ENCODE data around the gene DPYD.

DNA sequence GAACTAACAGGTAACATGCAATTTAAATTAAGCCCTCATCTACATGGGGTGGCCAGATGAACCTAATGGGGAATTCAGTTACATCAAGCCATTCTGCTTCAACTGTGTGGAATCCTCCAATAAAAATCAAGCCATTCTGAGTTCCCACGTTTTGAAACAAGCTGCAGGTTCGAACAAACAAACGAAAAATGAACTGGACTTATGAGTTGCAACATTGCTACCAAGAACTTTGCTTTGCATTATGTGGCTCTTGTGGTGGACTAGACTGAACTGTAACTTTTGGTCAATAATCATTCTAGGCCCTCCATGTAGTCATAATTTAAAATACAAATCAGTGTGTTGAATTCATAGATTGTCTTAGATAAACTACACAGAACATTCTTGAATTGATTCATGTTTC, 682.0 kb downstream of the DPYD start:
- TF ChIP-seq, protein P1, sequence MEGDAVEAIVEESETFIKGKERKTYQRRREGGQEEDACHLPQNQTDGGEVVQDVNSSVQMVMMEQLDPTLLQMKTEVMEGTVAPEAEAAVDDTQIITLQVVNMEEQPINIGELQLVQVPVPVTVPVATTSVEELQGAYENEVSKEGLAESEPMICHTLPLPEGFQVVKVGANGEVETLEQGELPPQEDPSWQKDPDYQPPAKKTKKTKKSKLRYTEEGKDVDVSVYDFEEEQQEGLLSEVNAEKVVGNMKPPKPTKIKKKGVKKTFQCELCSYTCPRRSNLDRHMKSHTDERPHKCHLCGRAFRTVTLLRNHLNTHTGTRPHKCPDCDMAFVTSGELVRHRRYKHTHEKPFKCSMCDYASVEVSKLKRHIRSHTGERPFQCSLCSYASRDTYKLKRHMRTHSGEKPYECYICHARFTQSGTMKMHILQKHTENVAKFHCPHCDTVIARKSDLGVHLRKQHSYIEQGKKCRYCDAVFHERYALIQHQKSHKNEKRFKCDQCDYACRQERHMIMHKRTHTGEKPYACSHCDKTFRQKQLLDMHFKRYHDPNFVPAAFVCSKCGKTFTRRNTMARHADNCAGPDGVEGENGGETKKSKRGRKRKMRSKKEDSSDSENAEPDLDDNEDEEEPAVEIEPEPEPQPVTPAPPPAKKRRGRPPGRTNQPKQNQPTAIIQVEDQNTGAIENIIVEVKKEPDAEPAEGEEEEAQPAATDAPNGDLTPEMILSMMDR (IDR thresholded peaks at IDR 0.05) = no peak
- TF ChIP-seq NR1H2 (CRISPR knock-in tag; IDR thresholded peaks at IDR 0.05) = no peak
- no peak for TF ChIP-seq ZNF232 (CRISPR knock-in tag; IDR thresholded peaks at IDR 0.05)
- TF ChIP-seq, protein P2, sequence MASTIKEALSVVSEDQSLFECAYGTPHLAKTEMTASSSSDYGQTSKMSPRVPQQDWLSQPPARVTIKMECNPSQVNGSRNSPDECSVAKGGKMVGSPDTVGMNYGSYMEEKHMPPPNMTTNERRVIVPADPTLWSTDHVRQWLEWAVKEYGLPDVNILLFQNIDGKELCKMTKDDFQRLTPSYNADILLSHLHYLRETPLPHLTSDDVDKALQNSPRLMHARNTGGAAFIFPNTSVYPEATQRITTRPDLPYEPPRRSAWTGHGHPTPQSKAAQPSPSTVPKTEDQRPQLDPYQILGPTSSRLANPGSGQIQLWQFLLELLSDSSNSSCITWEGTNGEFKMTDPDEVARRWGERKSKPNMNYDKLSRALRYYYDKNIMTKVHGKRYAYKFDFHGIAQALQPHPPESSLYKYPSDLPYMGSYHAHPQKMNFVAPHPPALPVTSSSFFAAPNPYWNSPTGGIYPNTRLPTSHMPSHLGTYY (CRISPR knock-in tag; IDR thresholded peaks at IDR 0.05) = no peak
- no peak for TF ChIP-seq STAT6 (CRISPR knock-in tag; conservative IDR thresholded peaks at IDR 0.05; ENCODE audit: low read depth)
- TF ChIP-seq CREM (CRISPR knock-in tag; IDR thresholded peaks at IDR 0.05) = no peak
- TF ChIP-seq, protein P3, sequence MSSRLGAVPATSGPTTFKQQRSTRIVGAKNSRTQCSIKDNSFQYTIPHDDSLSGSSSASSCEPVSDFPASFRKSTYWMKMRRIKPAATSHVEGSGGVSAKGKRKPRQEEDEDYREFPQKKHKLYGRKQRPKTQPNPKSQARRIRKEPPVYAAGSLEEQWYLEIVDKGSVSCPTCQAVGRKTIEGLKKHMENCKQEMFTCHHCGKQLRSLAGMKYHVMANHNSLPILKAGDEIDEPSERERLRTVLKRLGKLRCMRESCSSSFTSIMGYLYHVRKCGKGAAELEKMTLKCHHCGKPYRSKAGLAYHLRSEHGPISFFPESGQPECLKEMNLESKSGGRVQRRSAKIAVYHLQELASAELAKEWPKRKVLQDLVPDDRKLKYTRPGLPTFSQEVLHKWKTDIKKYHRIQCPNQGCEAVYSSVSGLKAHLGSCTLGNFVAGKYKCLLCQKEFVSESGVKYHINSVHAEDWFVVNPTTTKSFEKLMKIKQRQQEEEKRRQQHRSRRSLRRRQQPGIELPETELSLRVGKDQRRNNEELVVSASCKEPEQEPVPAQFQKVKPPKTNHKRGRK (CRISPR knock-in tag; IDR thresholded peaks at IDR 0.05; ENCODE audit: borderline replicate concordance) = no peak
- TF ChIP-seq, protein P4, sequence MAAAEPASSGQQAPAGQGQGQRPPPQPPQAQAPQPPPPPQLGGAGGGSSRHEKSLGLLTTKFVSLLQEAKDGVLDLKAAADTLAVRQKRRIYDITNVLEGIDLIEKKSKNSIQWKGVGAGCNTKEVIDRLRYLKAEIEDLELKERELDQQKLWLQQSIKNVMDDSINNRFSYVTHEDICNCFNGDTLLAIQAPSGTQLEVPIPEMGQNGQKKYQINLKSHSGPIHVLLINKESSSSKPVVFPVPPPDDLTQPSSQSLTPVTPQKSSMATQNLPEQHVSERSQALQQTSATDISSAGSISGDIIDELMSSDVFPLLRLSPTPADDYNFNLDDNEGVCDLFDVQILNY (CRISPR knock-in tag; IDR thresholded peaks at IDR 0.05) = no peak
- TF ChIP-seq E2F4 (CRISPR knock-in tag; IDR thresholded peaks at IDR 0.05; ENCODE audit: borderline replicate concordance, low read depth) = no peak
- TF ChIP-seq SP1 (CRISPR knock-in tag; conservative IDR thresholded peaks at IDR 0.05) = no peak
- no peak for TF ChIP-seq NFYB (CRISPR knock-in tag; conservative IDR thresholded peaks at IDR 0.05; ENCODE audit: low read depth)
- TF ChIP-seq, protein P5, sequence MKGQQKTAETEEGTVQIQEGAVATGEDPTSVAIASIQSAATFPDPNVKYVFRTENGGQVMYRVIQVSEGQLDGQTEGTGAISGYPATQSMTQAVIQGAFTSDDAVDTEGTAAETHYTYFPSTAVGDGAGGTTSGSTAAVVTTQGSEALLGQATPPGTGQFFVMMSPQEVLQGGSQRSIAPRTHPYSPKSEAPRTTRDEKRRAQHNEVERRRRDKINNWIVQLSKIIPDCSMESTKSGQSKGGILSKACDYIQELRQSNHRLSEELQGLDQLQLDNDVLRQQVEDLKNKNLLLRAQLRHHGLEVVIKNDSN (CRISPR knock-in tag; IDR thresholded peaks at IDR 0.05) = no peak

Data from WTC11 (cell line).